Medulla oblongata (tissue), 1 donor: ENCODE measurements around the gene MAD1L1.
A peak's percentile ranks its signal among the peaks of the same experiment; 100 is the strongest.

Experiments used
- DNase-seq: peaks from one replicate; pipeline ENCODE4 v3.0.0-alpha.2; 2015; ENCODE audit errors: extremely low spot score

The MAD1L1 gene

GRCh38 chr7:2118056-2118455 lies 114.7 kb downstream of the MAD1L1 start:
- DNase-seq, result no peak

DNA sequence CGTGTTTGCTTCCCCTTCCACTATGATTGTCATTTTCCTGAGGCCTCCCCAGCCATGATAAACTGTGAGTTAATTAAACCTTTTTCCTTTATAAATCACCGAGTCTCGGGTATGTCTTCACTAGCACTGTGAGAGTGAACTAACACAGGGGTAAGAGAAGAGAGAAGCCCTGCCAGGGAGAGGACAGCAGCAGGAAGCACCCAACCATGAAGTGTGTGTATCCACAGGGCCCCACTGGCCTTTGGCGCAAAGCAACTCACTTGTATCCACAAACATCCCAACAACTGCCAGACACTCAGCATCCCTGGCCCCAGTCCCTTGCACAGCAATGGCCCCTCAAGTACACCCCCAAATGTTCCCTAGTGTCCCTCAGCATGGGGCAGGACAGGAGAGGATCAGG lies 115.1 kb downstream of the MAD1L1 start:
- no peak for DNase-seq

GRCh38 chr7:2116989-2117591 lies 115.7 kb downstream of the MAD1L1 start:
- peak; percentile 84 for DNase-seq

GRCh38 chr7:2116448-2116810 lies 116.3 kb downstream of the MAD1L1 start:
- DNase-seq, result no peak

DNA sequence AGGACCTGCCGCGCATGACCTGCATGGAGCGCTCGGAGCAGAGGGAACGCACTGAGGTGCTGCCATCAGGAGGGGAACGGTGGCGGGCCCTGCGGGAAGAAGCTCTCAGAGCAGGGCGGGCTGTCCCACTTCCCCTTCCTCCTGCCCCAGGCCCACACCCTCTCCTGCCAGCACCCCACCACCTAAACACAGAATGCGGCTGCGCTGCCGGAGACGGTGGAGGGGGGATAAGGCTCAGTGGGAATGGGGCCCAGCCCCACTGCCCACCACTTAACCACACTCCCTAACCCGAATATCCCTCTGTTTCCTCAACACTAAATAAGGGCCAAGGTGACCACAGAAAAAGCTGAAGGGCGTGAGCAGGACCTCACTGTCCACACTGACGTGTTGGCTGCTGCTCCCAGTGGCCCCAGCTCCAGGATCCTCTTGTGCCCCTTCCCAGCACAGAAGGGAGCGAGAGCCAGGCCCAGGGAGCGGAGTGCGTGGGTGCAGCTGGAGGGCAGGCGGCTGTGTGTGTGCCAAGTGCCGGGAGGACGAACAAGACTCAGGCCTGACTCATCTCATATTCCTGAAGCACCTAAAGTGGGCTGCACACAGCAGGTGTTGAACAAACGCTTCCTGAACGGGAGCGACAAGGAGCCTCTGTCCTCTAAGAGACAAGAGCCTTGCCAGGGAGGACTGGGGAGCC lies 116.8 kb downstream of the MAD1L1 start:
- no peak for DNase-seq

DNA sequence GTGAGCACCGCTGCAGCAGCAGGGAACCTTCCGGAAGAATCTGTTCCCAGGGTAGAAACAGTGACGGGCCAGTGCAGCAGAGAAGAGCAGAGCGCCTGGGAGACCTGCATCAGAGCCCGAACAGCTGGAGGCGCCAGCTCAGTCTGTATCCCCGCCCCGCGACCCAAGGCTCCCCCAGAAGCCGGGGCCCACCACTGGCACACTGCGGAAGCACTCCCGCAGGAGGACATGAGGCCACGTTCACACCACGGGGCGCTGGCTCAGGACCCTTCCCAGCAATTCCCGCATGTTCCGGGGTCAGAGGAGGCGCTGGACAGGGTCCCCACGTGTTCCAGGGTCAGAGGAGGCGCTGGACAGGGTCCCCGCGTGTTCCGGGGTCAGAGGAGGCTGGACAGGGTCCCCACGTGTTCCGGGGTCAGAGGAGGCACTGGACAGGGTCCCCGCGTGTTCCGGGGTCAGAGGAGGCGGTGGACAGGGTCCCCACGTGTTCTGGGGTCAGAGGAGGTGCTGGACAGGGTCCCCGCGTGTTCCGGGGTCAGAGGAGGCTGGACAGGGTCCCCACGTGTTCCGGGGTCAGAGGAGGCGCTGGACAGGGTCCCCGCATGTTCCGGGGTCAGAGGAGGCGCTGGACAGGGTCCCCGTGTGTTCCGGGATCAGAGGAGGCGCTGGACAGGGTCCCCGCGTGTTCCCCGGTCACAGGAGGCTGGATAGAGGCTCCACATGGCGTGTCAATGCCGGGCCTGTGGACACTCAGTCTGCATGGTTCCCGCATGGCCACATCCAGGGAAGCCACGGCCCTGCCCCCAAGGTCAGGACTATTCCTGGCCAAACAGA lies 117.6 kb downstream of the MAD1L1 start:
- DNase-seq, result no peak

DNA sequence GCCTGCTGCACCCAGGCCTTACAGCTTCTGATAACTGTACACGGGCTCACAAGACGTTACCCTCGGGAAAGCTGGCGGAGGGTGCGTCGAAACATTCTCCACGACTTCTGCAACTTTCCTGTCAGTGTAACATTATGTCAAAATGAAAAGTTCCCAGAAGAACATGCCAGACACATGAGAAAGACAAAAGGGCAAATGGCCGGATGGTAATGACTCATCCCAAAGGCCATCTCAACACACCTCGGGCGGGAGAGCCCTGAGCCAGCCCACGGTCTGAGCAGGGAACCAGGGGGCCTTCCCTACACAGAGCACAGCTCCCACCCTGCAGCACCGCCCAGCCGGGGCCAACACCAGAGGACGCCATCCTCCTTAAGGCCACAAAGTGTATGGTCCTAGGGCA lies 118.7 kb downstream of the MAD1L1 start:
- no peak for DNase-seq

- DNase-seq, result no peak
Measured at GRCh38 chr7:2112261-2113198, 120.2 kb downstream of the MAD1L1 start.

DNA sequence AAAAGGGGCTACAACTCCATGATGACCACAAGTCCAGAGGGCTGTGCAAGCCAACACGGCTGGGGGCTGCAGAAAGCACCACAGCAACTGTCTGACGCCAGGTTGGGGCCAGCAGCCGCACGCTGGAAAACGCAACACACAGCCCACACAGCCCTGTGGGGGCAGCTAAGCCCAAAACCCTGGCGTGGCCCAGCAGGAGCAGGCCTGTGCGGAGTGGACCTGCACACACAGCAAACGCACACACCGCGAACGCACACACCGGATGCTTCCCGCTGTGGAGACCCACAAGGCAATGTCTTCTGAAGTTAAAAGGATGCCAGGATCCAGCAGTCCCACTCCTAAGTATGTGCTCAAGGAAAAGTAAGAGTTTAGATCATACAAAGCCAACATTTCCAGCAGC lies 121.2 kb downstream of the MAD1L1 start:
- DNase-seq, result no peak

DNA sequence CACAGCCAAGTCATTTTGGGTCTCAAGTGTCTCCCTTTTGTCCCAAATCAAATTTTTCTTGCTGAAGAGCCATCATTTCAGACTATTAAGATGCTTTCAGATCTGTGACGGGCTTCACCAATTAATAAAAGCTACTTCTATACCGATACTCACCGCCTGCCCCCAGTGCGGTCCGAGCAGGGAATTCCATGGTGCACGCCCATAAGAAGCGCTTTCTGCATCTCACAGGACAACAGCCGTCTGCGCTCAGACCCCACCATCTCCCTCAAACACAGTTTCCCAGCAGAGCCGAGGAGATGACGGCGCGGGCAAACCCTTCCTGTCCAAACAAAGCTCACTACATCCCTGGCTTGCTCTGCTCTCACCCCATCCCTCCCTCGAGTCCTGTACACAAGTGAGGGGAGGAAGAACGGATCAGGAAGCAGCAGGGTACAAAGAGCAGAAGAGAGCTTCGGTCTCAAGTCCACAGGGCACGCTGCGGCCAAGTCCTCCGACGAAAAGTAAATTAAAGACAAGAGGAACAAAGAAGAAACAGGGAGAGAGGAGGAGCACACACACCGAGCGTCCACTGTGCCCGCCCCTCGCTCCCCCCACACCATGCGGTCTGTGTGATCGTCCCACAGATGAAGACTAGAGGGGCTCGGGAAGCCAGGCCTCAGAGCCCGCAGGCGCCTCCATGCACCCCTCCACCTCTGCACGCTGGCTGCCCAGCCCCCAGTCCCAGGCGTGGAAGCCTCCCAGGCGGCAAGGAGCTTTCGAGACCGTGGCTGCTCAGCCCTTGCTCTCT lies 121.9 kb downstream of the MAD1L1 start:
- DNase-seq, result no peak

GRCh38 chr7:2109936-2110609 lies 122.7 kb downstream of the MAD1L1 start:
- DNase-seq, result no peak

DNA sequence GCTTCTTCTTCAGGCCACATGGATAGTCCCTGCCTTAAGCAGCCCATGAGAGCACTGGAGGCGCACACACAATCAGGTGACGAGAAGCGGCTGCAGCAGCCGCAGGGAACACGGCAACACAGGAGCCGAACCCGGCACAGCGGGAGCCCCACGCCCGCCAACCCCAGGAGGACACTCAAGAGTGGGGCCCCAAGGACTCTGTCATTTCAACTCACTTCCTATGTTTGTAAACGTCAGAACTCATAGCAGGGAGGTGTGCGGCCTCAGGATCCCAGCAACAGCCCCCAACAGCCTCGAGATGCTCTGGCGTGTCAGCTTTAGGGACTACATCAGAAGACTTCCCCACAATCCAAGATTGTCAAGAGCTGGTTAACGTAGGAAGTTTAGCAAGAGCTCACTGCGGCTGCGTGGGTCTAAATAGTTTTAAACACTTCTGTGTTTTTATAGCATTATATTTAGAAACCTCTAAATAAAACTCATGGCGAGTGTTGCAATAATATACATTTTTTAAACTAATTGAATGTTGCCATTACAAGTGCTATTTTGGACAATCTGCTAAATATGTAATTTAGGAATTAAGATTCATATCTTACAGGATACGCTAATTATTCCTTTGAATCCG lies 123.4 kb downstream of the MAD1L1 start:
- peak; percentile 27 for DNase-seq

DNA sequence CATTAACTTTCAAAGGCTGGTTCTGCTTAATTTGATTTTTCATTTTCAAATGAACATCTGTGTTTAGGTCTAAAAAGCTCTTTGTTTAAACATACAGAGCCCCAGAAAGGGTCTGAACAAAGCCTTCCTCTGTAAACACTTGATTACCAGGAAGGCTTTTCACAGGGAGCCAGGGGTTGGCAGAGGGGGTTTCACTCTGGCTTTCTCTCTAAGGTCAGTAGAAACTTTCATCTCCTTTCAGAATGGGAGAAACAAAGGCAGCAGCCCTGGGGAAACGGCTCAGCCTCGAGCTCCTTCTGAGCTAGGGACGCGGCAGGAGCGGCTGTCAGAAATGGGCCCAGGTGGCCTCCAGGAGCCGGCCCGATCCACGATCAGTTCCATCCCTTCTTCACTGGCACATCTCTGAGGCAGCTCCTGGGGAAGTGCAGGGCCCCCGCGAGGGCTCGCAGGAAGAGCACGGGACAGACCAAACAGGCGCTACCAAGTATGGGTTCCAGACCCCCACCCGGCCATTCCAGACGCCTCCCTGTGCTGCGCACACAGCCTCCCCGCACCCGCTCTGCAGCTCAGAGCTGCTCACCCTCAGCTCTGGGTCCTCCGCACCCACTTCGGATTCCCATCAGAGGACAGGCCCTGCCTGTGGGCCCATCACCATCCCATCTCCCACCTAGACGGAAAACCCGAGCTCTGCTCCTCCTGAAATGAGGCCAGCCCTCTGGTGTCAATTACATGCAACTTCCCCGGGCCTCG lies 124.1 kb downstream of the MAD1L1 start:
- peak; percentile 89 for DNase-seq

DNA sequence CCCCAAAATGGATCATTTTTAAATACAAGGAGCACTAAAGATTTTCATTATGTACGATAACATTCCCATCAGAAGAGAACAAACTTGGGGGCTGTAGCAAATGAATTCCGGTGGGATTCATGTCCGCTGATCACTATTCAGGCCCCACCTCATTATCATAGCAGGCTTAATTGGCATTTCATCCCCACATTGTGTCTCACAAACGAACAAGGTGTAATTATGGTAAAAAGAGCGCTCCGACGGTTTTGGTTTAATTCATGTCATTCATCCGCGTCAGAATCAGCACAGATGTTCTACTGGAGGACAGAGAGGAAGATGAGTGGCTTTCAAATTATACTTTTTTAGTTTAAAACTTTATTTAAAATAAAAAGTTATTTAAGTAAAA lies 124.7 kb downstream of the MAD1L1 start:
- no peak for DNase-seq

GRCh38 chr7:2107386-2108070 lies 125.2 kb downstream of the MAD1L1 start:
- DNase-seq, result peak; percentile 38

DNA sequence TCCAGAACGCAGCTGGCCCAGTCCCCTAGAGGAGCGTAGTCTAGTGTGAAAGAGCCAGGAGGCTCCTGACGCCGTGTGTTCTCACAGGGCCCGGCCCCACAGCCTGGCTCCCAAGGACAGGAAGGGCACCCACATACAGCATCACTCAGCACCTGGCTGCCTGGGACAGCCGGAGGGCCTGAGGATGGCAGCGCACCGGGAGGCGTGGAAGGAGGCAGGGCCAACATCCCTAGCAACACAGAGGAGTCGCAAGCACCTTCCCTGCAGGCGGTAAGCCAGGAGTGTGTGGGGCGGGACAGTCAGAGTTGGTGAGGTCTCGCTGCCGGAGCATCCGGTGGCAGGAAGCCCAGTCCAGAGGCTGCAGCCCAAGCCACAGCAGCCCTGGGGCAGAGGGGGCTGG lies 125.8 kb downstream of the MAD1L1 start:
- peak; percentile 53 for DNase-seq

DNA sequence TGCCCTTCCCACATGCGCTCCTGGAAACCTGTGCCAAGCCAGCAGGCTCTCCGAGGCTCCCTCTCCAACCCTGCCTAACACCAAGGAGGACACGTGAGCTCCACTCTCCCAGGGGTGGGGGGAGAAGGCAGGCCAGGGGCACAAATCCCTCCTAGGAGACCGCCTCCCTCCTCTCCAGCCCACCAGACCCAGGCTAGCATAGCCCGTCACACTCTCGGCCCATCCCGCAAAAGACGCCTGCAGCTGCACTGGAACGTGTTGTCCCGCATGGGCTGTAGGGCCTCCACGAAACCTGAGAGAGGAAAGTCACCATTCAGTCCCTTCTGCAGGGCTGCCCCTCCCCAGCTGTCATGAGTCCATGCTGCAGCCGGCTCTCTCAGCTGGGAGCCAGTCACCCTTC lies 126.3 kb downstream of the MAD1L1 start:
- DNase-seq, result peak; percentile 37

DNA sequence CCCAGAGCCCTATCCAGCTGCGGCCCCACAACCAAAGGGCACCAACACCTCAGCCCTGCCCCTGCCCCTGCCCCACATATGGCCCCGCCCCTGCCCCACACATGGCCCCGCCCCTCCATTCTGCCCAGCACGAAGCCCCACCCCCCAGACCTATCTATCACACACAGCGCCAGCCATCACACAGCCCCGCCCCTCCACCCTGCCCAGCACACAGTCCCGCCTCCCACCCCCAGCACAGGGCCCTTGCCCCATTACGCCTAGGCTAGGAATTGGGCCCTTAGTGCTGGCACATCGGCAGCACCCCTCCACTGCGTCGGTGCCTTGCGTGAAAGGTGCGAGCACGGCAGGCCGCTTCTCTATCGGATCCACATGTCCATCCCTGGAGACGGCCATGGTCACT lies 126.8 kb downstream of the MAD1L1 start:
- no peak for DNase-seq

DNA sequence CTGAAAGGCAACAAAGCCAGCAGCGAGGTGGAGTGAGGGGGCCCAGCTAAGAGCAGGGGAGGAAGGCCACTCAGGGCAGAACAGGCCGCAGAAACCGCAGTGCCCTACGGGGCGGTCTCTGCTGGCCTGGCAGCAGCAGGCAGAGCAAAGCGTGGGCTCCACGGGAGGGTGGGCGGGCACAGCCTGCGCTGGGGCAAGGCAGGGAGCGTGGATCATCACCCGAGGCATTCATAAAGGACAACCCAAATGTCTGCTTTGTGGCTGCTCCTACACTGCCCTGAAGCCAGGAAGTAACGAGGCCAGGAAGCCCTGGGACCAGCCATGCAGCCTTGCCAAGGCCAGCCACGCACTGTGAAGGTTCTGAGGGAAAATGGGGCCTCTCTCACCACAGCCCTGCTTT lies 127.5 kb downstream of the MAD1L1 start:
- no peak for DNase-seq
